AG10803 (cell line): Measurements from ENCODE around the gene SCYGR6.

ENCODE experiments used
- DNase-seq: peaks from one replicate; pipeline ENCODE4 v3.0.0; 2010; ENCODE audit warnings: low read depth
- H3K4me3 ChIP-seq: 2 replicates; pipeline ENCODE4 v1.5.1; 2011; ENCODE audit warnings: mild to moderate bottlenecking, low read length, control low read depth
- TF ChIP-seq, protein P1 (sequence below): conservative IDR thresholded peaks from 2 replicates; pipeline ENCODE4 v1.5.1; 2011; ENCODE audit warnings: mild to moderate bottlenecking, low read length, control low read depth, inconsistent platforms

Gene SCYGR6

DNA sequence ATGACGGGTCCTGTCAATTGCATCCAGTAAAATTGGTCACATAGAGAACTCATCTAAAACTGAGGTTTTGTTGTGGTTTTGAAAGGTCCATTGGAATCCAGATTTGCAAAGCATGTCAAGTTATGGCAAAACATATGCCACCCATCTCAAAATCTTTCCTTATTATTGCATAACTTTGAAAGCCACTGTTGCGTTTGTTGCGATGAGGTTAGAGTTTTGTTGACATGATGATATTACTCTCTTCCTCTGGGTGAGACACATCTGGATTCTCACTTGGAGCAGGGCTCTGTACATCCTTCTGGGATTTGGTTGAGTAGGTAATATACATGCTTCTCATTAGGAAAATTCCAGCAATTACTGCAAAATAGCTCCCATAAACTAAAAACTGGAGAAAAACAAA, 37.4 kb downstream of the SCYGR6 start:
- TF ChIP-seq, protein P1, sequence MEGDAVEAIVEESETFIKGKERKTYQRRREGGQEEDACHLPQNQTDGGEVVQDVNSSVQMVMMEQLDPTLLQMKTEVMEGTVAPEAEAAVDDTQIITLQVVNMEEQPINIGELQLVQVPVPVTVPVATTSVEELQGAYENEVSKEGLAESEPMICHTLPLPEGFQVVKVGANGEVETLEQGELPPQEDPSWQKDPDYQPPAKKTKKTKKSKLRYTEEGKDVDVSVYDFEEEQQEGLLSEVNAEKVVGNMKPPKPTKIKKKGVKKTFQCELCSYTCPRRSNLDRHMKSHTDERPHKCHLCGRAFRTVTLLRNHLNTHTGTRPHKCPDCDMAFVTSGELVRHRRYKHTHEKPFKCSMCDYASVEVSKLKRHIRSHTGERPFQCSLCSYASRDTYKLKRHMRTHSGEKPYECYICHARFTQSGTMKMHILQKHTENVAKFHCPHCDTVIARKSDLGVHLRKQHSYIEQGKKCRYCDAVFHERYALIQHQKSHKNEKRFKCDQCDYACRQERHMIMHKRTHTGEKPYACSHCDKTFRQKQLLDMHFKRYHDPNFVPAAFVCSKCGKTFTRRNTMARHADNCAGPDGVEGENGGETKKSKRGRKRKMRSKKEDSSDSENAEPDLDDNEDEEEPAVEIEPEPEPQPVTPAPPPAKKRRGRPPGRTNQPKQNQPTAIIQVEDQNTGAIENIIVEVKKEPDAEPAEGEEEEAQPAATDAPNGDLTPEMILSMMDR = no peak
- DNase-seq = no peak
- no peak overlapping the region for H3K4me3 ChIP-seq

DNA sequence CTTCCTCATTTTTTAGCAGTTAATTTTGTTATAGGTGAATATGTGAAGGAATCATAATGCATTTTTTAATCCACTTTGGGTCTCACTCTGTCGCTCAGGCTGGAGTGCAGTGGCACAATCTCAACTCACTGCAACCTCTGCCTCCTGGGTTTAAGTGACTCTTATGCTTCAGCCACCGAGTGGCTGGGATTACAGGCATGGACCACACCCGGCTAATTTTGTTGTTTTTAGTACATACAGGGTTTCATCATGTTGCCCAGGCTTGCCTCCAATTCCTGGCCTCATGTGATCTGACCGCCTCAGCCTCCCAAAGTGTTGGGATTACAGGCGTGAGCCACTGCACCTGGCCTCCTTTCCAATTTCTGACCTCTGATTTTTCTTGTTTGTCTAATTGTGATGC, 40.3 kb downstream of the SCYGR6 start:
- H3K4me3 ChIP-seq = no peak overlapping the region
- TF ChIP-seq, protein P1 = no peak
- no peak for DNase-seq

DNA sequence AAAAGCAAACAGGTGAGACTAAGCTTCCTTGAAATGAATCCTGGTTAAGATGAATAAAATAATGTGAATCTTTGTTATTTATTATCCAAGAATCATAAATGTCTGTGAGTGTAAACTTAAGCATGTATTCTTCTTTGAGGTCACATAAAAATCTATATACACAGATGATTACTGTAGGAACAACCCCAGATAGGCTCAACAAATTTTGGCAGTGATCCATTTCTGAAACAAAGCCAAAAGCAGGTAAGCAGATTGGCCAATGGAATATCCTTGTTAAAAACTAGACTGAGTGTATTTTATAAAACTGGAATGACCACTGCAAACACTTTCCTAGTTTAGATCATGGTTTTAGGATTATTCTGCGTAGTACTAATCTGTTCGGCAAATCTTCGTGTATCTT, 46.6 kb downstream of the SCYGR6 start:
- DNase-seq = no peak
- TF ChIP-seq, protein P1 = no peak
- H3K4me3 ChIP-seq = no peak overlapping the region

DNA sequence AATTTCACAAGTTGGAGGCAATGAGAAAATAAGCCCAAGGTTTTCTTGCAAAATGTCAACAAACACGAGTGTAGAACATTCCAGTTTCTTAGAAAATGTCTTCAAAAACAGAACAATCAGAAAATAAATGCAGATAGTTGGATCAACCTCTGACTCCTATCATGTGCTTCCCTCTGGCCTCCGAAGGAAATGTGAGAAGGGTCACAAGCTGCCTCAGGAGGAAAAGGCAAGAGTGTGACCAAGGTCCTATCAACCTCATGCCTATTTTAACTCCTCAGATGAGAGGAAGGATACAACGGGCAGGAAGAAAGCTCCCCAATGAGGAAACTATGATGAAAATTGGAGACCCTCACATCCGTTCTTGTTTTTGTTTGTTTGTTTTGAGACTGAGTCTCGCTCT, 50.1 kb downstream of the SCYGR6 start:
- H3K4me3 ChIP-seq = no peak overlapping the region
- TF ChIP-seq, protein P1 = no peak
- DNase-seq = no peak
